ENCODE results near the gene MARCHF6. TPM values are rescaled to one million over a fixed set of nuclear protein-coding genes. Genes with fewer than 3 reads are reported as not detected.
"Not testable (repeated sequence)": the region's sequence is repeated elsewhere in the genome, so short reads cannot be mapped to it uniquely, and the experiment has no call there.

The MARCHF6 gene
- total RNA-seq, 4 donors from 2014 or later: 93.5 to 177 (median 111) TPM

- TF ChIP-seq POLR2A (IDR thresholded peaks at IDR 0.05): no peak
- TF ChIP-seq EP300 (IDR thresholded peaks at IDR 0.05; ENCODE audit: low read depth): no peak
- TF ChIP-seq POLR2AphosphoS5 (IDR thresholded peaks at IDR 0.05): no peak
- TF ChIP-seq CTCF (IDR thresholded peaks at IDR 0.05): no peak
- intact Hi-C loops (cut with DNase I; ENCODE audit: low total_unique reads) (no loop called here), in situ Hi-C loops (cut with MboI; ENCODE audit: low pct_ligation_motif_present in 1 of 4, low pct_unique_long_range_greater_than_20kb in 1 of 4, low sequenced_read_pairs in 3 of 4) (no loop called here)
- H3K27ac ChIP-seq: no peak overlapping the region
- H3K27me3 ChIP-seq: peaks cover 6% of the 10 kb centered on the region
- H3K4me1 ChIP-seq: peaks cover 0 to 5% (median 2%) of the 10 kb centered on the region in 4 donors
- WGBS, 2 donors (ENCODE audit: low coverage in 1 of 2): 93% methylated on average over 2 of the region's 2 CpGs; no CpG with 5 or more reads in 1 of the 2 donors
- no peaks in the 10 kb centered on the region for H3K9me3 ChIP-seq
- DNase-seq: no peak
- H3K36me3 ChIP-seq: no peaks in the 10 kb centered on the region
- no peak overlapping the region for H3K4me3 ChIP-seq
These were observed 14.8 kb upstream of the MARCHF6 start for GRCh38 chr5:10338686-10339057.

GRCh38 chr5:10339058-10339811 lies 14.3 kb upstream of the MARCHF6 start:
- Histone ChIP-seq H3K36me3 (no peaks in the 10 kb centered on the region), H3K27me3 (peaks cover 3% of the 10 kb centered on the region), H3K27ac (no peak overlapping the region), H3K4me1 (peaks cover 0 to under 1% (median 0%) of the 10 kb centered on the region in 4 donors), H3K9me3 (no peaks in the 10 kb centered on the region), H3K4me3 (no peak overlapping the region)
- WGBS, 2 donors (ENCODE audit: low coverage in 1 of 2): 72% methylated on average over 19 of the region's 19 CpGs; no CpG with 5 or more reads in 1 of the 2 donors
- DNase-seq: no peak
- intact Hi-C loops (cut with DNase I; ENCODE audit: low total_unique reads): no loop called here
- TF ChIP-seq EP300 (IDR thresholded peaks at IDR 0.05; ENCODE audit: low read depth): no peak
- in situ Hi-C loops (cut with MboI; ENCODE audit: low pct_ligation_motif_present in 1 of 4, low pct_unique_long_range_greater_than_20kb in 1 of 4, low sequenced_read_pairs in 3 of 4): no loop called here

DNA sequence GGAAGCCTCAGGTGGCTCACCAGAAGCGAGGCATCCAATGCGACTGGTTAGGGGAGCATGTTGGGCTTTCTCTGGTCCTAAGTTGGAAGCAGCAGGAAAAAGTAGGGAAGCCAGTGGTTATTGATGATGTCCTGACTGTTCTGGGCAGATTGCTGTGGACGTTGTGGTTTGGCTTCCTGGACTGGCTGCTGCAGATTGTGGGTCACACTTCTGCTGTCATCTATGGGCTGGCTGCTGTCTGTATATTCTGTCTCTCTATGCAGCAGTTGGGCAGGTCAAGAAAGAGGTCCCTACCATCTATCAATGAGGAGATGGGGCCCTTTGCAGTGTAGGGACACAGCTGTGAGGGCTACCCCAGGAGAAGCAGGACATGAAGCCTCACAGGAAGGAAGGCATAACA lies 13.5 kb upstream of the MARCHF6 start:
- intact Hi-C loops (cut with DNase I; ENCODE audit: low total_unique reads) (no loop called here), in situ Hi-C loops (cut with MboI; ENCODE audit: low pct_ligation_motif_present in 1 of 4, low pct_unique_long_range_greater_than_20kb in 1 of 4, low sequenced_read_pairs in 3 of 4) (no loop called here)
- Histone ChIP-seq H3K36me3 (no peaks in the 10 kb centered on the region), H3K4me1 (no peaks in the 10 kb centered on the region), H3K9me3 (no peaks in the 10 kb centered on the region), H3K27me3 (no peaks in the 10 kb centered on the region), H3K27ac (no peak overlapping the region), H3K4me3 (no peak overlapping the region)
- WGBS, 2 donors (ENCODE audit: low coverage in 1 of 2): 75% methylated on average over 3 of the region's 3 CpGs; no CpG with 5 or more reads in 1 of the 2 donors
- TF ChIP-seq POLR2A (IDR thresholded peaks at IDR 0.05) (no peak), CTCF (IDR thresholded peaks at IDR 0.05) (no peak), POLR2AphosphoS5 (IDR thresholded peaks at IDR 0.05) (no peak), EP300 (IDR thresholded peaks at IDR 0.05; ENCODE audit: low read depth) (no peak)
- DNase-seq: no peak

- Histone ChIP-seq H3K27ac (no peak overlapping the region), H3K4me1 (no peaks in the 10 kb centered on the region), H3K27me3 (no peaks in the 10 kb centered on the region), H3K9me3 (no peaks in the 10 kb centered on the region), H3K36me3 (no peaks in the 10 kb centered on the region), H3K4me3 (no peak overlapping the region)
- intact Hi-C loops (cut with DNase I; ENCODE audit: low total_unique reads) (no loop called here), in situ Hi-C loops (cut with MboI; ENCODE audit: low pct_ligation_motif_present in 1 of 4, low pct_unique_long_range_greater_than_20kb in 1 of 4, low sequenced_read_pairs in 3 of 4) (no loop called here)
- no peak for TF ChIP-seq POLR2AphosphoS5 (IDR thresholded peaks at IDR 0.05)
- no peak for TF ChIP-seq POLR2A (IDR thresholded peaks at IDR 0.05)
- TF ChIP-seq CTCF (IDR thresholded peaks at IDR 0.05): no peak
- no peak for TF ChIP-seq EP300 (IDR thresholded peaks at IDR 0.05; ENCODE audit: low read depth)
- WGBS, 2 donors (ENCODE audit: low coverage in 1 of 2): 88 to 89% methylated on average over 1 to 4 of the region's 4 CpGs
- no peak for DNase-seq
These were observed 10.0 kb upstream of the MARCHF6 start for GRCh38 chr5:10343486-10343885.

DNA sequence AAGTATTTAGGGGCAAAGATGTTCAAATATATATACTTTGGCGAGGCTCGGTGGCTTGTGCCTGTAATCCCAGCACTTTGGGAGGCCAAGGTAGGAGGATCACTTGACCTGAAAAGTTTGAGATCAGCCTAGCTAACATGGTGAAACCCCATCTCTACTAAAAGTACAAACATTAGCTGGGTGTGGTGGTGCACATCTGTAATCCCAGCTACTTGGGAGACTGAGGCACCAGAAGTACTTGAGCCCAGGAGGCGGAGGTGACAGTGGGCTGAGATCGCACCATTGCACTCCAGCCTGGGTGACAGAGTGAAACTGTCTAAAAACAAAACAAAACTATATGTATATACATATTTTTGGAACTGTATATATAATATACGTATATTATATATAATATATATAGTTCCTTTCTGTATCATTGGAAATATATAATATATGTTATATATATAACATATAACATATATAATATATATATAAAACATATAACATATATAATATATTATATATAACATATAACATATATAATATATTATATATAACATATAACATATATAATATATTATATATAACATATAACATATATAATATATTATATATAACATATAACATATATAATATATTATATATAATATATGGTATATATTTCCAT lies 8.9 kb upstream of the MARCHF6 start:
- DNase-seq; H3K4me1 ChIP-seq; in situ Hi-C loops (cut with MboI; ENCODE audit: low pct_ligation_motif_present in 1 of 4, low pct_unique_long_range_greater_than_20kb in 1 of 4, low sequenced_read_pairs in 3 of 4); intact Hi-C loops (cut with DNase I; ENCODE audit: low total_unique reads); H3K9me3 ChIP-seq; H3K36me3 ChIP-seq; H3K4me3 ChIP-seq; H3K27ac ChIP-seq; H3K27me3 ChIP-seq: not testable (repeated sequence)
- 99 to 100% methylated on average over 5 of the region's 5 CpGs for WGBS, 2 donors (ENCODE audit: low coverage in 1 of 2)

Measured in transverse colon (tissue), 4 donors.